Brain microvascular endothelial cell (primary cell): Measurements from ENCODE around the gene PBX1.

Experiments used
- DNase-seq: peaks from one replicate; pipeline ENCODE4 v3.0.0-alpha.2; 2020
- H3K27ac ChIP-seq: fragments of 250-450 bp; sonication (Bioruptor Pico); 2 replicates; pipeline ENCODE4 v1.5.1; 2020; ENCODE audit warnings: mild to moderate bottlenecking, moderate library complexity
- H3K27me3 ChIP-seq: fragments of 250-450 bp; sonication (Bioruptor Pico); replicated peaks from 2 replicates; pipeline ENCODE4 v1.5.1; 2020; ENCODE audit warnings: mild to moderate bottlenecking
- H3K36me3 ChIP-seq: fragments of 250-450 bp; sonication (Bioruptor Pico); replicated peaks from 2 replicates; pipeline ENCODE4 v1.5.1; 2020; ENCODE audit warnings: mild to moderate bottlenecking
- H3K4me3 ChIP-seq: 2 replicates; pipeline ENCODE4 v1.5.1; 2011; ENCODE audit warnings: low read depth, mild to moderate bottlenecking, control low read depth, low read length, moderate library complexity
- CTCF ChIP-seq: IDR thresholded peaks from 2 replicates; pipeline ENCODE4 v1.5.1; 2011; ENCODE audit warnings: low read depth, mild to moderate bottlenecking, moderate library complexity, low read length, control low read depth, inconsistent platforms; ENCODE audit errors: missing control alignments
- in situ Hi-C: cut with HindIII; loops from 2 replicates; pipeline ENCODE4 v1.10.0; 2017; ENCODE audit warnings: low sequenced_read_pairs, low pct_ligation_motif_present

PBX1 gene

DNA sequence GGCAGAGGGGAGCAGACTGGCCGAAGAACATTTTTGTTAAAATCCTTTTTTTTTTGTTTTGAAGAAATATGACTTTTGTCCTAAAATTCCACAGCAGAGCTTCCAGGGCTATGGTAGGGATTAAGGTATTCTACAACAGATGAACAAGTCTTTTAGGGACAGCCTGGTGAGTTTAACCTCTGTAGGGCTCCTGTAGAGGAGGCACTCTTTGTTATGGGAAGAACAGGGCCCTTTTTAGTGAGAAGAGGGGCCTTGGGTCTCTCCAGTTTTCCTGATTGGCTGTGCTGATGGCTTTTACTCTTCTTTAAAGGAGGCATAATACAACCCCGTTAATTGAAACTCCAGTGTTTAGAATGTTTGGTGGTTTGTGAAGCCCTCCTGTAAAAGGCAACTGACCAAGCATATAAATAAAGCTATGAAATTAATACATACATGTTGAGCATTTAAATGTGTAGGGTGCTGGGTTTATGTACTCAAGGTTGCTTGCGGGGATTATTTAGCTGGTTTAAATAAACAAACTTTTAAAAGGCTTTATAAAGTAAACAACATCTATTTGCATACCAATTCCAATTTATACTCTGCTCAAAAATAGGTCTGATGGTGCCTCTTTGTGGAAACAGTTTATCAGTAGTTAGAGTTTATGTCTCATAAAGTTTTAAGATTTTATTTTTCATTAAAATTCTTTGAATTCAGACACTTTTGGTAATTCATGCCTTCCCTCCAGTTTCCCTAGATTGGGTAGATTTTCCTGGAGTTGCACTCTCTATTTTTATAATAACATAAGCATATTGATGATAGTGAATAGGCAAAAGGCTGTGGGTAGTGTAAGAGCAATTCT is 46.5 kb downstream of the PBX1 start:
- TF ChIP-seq CTCF, result no peak
- no peaks in the 10 kb centered on the region for H3K36me3 ChIP-seq
- in situ Hi-C loops, result no loop called here
- no peaks in the 10 kb centered on the region for H3K27me3 ChIP-seq
- DNase-seq, result no peak
- no peak overlapping the region for H3K4me3 ChIP-seq
- no peak overlapping the region for H3K27ac ChIP-seq

DNA sequence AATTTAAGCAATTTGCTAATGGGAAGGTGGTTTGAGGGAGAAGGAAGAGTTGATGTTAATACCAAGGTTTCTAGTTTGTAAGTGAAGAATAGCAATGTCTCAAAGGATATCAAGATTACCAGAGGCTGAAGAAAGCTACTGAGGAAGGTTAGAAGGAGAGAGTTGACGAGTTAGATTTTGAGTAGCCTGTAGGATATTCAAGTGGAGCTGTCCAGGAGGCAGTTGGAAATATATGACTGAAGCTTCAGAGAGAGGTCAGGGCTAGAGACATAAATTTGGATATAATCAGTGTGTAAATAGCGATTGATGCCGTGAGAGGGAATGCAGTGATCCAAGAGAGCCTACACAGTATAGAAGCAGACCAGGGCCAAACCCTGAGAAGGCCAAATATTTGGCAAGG is 48.4 kb downstream of the PBX1 start:
- Histone ChIP-seq H3K36me3 (no peaks in the 10 kb centered on the region), H3K27ac (no peak overlapping the region), H3K4me3 (no peak overlapping the region), H3K27me3 (no peaks in the 10 kb centered on the region)
- no peak for DNase-seq
- TF ChIP-seq CTCF, result no peak
- in situ Hi-C loops, result no loop called here

- no peak for DNase-seq
- H3K27me3 ChIP-seq, result no peaks in the 10 kb centered on the region
- H3K36me3 ChIP-seq, result no peaks in the 10 kb centered on the region
- H3K27ac ChIP-seq, result no peak overlapping the region
- in situ Hi-C loops, result no loop called here
- no peak overlapping the region for H3K4me3 ChIP-seq
- no peak for TF ChIP-seq CTCF
Measured at GRCh38 chr1:164608651-164609057, 49.7 kb downstream of the PBX1 start.

GRCh38 chr1:164609089-164609488 is 50.1 kb downstream of the PBX1 start:
- in situ Hi-C loops, result no loop called here
- H3K4me3 ChIP-seq, result no peak overlapping the region
- no peaks in the 10 kb centered on the region for H3K27me3 ChIP-seq
- H3K36me3 ChIP-seq, result no peaks in the 10 kb centered on the region
- H3K27ac ChIP-seq, result no peak overlapping the region
- no peak for DNase-seq
- no peak for TF ChIP-seq CTCF

- no peak overlapping the region for H3K4me3 ChIP-seq
- no peak for TF ChIP-seq CTCF
- in situ Hi-C loops, result no loop called here
- no peaks in the 10 kb centered on the region for H3K27me3 ChIP-seq
- no peak for DNase-seq
- H3K27ac ChIP-seq, result no peak overlapping the region
- no peaks in the 10 kb centered on the region for H3K36me3 ChIP-seq
Measured at GRCh38 chr1:164610538-164611222, 51.7 kb downstream of the PBX1 start.
